HCT116 (cell line): ENCODE data around the gene ARSB.

ENCODE experiments used
- CBX3 ChIP-seq: IDR thresholded peaks from 2 replicates; pipeline ENCODE4 v1.6.1; 2012; ENCODE audit warnings: low read depth
- CTCF ChIP-seq, 3 experiments: fragments of 200-600 bp in 1 of 3; sonication (generic) in 1 of 3; IDR thresholded peaks in 2 of 3; conservative IDR thresholded peaks in 1 of 3; 2 replicates each; pipeline ENCODE4 v1.5.1; 2012 to 2017; ENCODE audit warnings: low read depth in 2 of 3, low read length in 2 of 3, antibody characterized with exemption in 1 of 3, borderline replicate concordance in 1 of 3, control low read depth in 1 of 3, mild to moderate bottlenecking in 1 of 3, mixed read lengths in 1 of 3, mixed run types in 1 of 3, moderate library complexity in 1 of 3; ENCODE audit not compliant: insufficient read depth in 1 of 3
- ELF1 ChIP-seq: IDR thresholded peaks from 2 replicates; pipeline ENCODE4 v1.6.1; 2012; ENCODE audit warnings: low read depth, borderline replicate concordance
- EZH2phosphoT487 ChIP-seq: fragments of 200-600 bp; IDR thresholded peaks from 2 replicates; pipeline ENCODE4 v1.6.1; 2018; ENCODE audit warnings: antibody characterized with exemption, borderline replicate concordance
- JUND ChIP-seq: IDR thresholded peaks from 2 replicates; pipeline ENCODE4 v1.6.1; 2012
- MAX ChIP-seq: IDR thresholded peaks from 2 replicates; pipeline ENCODE4 v1.6.1; 2012
- POLR2A ChIP-seq: IDR thresholded peaks from 2 replicates; pipeline ENCODE4 v1.7.0; 2011; ENCODE audit warnings: borderline replicate concordance; ENCODE audit not compliant: insufficient read depth, insufficient read length; ENCODE audit errors: extremely low read depth
- POLR2AphosphoS5 ChIP-seq: IDR thresholded peaks from 2 replicates; pipeline ENCODE4 v1.6.1; 2011; ENCODE audit warnings: mild to moderate bottlenecking, low read depth, low read length, moderate library complexity
- RAD21 ChIP-seq: IDR thresholded peaks from 2 replicates; pipeline ENCODE4 v1.6.1; 2012; ENCODE audit warnings: low read depth, mild to moderate bottlenecking
- SIN3A ChIP-seq: IDR thresholded peaks from 2 replicates; pipeline ENCODE4 v1.6.1; 2012; ENCODE audit warnings: low read depth
- TCF7L2 ChIP-seq: IDR thresholded peaks from 2 replicates; pipeline ENCODE4 v1.7.0; 2011; ENCODE audit warnings: borderline replicate concordance, inconsistent platforms; ENCODE audit not compliant: insufficient read depth, insufficient read length; ENCODE audit errors: extremely low read depth
- YY1 ChIP-seq: IDR thresholded peaks from 2 replicates; pipeline ENCODE4 v1.6.1; 2011; ENCODE audit warnings: low read length, low read depth, moderate library complexity, mild to moderate bottlenecking; ENCODE audit not compliant: insufficient replicate concordance; ENCODE audit errors: extremely low read depth
- ZBTB33 ChIP-seq: IDR thresholded peaks from 2 replicates; pipeline ENCODE4 v1.6.1; 2011; ENCODE audit warnings: mild to moderate bottlenecking, low read length, moderate library complexity; ENCODE audit not compliant: insufficient replicate concordance; ENCODE audit errors: extremely low read depth

GRCh38 chr5:78763659-78764189 lies 221.4 kb downstream of the ARSB start:
- TF ChIP-seq POLR2AphosphoS5 (no peak), YY1 (no peak), POLR2A (no peak), CTCF (IDR thresholded peaks at IDR 0.05 in 2 of 3, conservative IDR thresholded peaks at IDR 0.05 in 1 of 3; ENCODE audit: borderline replicate concordance in 1 of 3, insufficient read depth in 1 of 3, low read depth in 2 of 3, low read length in 2 of 3) (no peak), EZH2phosphoT487 (no peak), TCF7L2 (no peak), RAD21 (no peak), SIN3A (no peak), CBX3 (no peak), MAX (no peak), ZBTB33 (no peak), ELF1 (no peak), JUND (no peak)
